Type B pancreatic cell (in vitro differentiated cells): ENCODE measurements around the gene OR1M1. TPM values are rescaled to one million over a fixed set of nuclear protein-coding genes. Genes with fewer than 3 reads are reported as not detected.
A peak's percentile ranks its signal among the peaks of the same experiment; 100 is the strongest.
"Not testable (repeated sequence)": the region's sequence is repeated elsewhere in the genome, so short reads cannot be mapped to it uniquely, and the experiment has no call there.

Experiments used
- DNase-seq: peaks from one replicate; pipeline ENCODE4 v3.0.0; 2021; ENCODE audit warnings: mixed read lengths; ENCODE audit not compliant: unreplicated experiment; ENCODE audit errors: extremely low spot score
- H3K27ac Mint-ChIP-seq: 2 replicates; pipeline ENCODE4 v1.8.0; 2021; ENCODE audit warnings: mild to moderate bottlenecking, mixed read lengths
- H3K27me3 Mint-ChIP-seq: 2 replicates; pipeline ENCODE4 v1.8.0; 2021; ENCODE audit warnings: mixed read lengths
- H3K36me3 Mint-ChIP-seq: 2 replicates; pipeline ENCODE4 v1.8.0; 2021; ENCODE audit warnings: mixed read lengths
- H3K4me1 Mint-ChIP-seq: one replicate; pipeline ENCODE4 v1.8.0; 2021; ENCODE audit warnings: mixed read lengths; ENCODE audit not compliant: unreplicated experiment
- H3K4me3 Mint-ChIP-seq: 2 replicates; pipeline ENCODE4 v1.8.0; 2021; ENCODE audit warnings: mild to moderate bottlenecking, mixed read lengths
- H3K9me3 Mint-ChIP-seq: 2 replicates; pipeline ENCODE4 v1.8.0; 2021; ENCODE audit warnings: mixed read lengths
- total RNA-seq: library from RNA; stranded (reverse); gene quantifications from 2 replicates; pipeline ENCODE4 v1.2.1, GENCODE V29; 2021; ENCODE audit warnings: low replicate concordance
- TF ChIP-seq, protein P1 (sequence below): fragments of 200-600 bp; sonication (generic); conservative IDR thresholded peaks from 2 replicates; pipeline ENCODE4 v1.5.0; 2021; ENCODE audit warnings: antibody characterized with exemption, mild to moderate bottlenecking

OR1M1 gene
- total RNA-seq, 1 donor from 2014 or later: not detected

DNA sequence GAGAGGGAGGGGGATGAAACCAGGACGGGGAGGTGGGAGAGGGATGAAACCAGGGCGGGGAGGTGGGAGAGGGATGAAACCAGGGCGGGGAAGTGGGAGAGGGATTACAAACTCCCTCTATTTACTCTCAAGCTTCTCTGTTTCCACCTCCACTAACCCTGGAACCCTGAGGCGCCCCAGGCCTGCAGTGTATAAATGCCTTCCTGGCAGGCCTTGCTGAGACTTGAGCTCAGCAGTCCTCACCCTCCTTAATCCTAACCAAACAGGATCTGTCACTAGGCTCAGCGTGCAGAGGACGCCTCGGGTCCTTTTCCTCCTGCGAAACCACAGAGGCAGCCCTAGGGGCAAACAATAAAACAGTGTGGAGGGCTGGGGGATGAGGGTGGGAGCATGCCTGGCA, 32.1 kb upstream of the OR1M1 start:
- Mint-ChIP-seq H3K36me3 (no peaks in the 10 kb centered on the region), H3K27me3 (peaks cover 7% of the 10 kb centered on the region), H3K9me3 (no peaks in the 10 kb centered on the region), H3K4me3 (peak overlapping the region; percentile 76), H3K27ac (peak overlapping the region; percentile 99), H3K4me1 (peaks cover 7% of the 10 kb centered on the region)
- TF ChIP-seq, protein P1, sequence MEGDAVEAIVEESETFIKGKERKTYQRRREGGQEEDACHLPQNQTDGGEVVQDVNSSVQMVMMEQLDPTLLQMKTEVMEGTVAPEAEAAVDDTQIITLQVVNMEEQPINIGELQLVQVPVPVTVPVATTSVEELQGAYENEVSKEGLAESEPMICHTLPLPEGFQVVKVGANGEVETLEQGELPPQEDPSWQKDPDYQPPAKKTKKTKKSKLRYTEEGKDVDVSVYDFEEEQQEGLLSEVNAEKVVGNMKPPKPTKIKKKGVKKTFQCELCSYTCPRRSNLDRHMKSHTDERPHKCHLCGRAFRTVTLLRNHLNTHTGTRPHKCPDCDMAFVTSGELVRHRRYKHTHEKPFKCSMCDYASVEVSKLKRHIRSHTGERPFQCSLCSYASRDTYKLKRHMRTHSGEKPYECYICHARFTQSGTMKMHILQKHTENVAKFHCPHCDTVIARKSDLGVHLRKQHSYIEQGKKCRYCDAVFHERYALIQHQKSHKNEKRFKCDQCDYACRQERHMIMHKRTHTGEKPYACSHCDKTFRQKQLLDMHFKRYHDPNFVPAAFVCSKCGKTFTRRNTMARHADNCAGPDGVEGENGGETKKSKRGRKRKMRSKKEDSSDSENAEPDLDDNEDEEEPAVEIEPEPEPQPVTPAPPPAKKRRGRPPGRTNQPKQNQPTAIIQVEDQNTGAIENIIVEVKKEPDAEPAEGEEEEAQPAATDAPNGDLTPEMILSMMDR: no peak
- no peak for DNase-seq

- H3K4me3 Mint-ChIP-seq, DNase-seq, H3K27ac Mint-ChIP-seq, H3K27me3 Mint-ChIP-seq, H3K36me3 Mint-ChIP-seq, H3K9me3 Mint-ChIP-seq, H3K4me1 Mint-ChIP-seq: not testable (repeated sequence)
Observed at GRCh38 chr19:9056131-9056530, 30.7 kb upstream of the OR1M1 start.

- H3K27ac Mint-ChIP-seq: peak overlapping the region; percentile 81
- peaks cover 7% of the 10 kb centered on the region for H3K4me1 Mint-ChIP-seq
- no peak for DNase-seq
- TF ChIP-seq, protein P1: no peak
- no peaks in the 10 kb centered on the region for H3K36me3 Mint-ChIP-seq
- H3K4me3 Mint-ChIP-seq: no peak overlapping the region
- peaks cover 7% of the 10 kb centered on the region for H3K27me3 Mint-ChIP-seq
- H3K9me3 Mint-ChIP-seq: no peaks in the 10 kb centered on the region
Observed at GRCh38 chr19:9057505-9058258, 29.2 kb upstream of the OR1M1 start.

- H3K9me3 Mint-ChIP-seq: no peaks in the 10 kb centered on the region
- H3K4me3 Mint-ChIP-seq: peak overlapping the region; percentile 34
- no peaks in the 10 kb centered on the region for H3K36me3 Mint-ChIP-seq
- H3K27ac Mint-ChIP-seq: peak overlapping the region; percentile 98
- peaks cover 7% of the 10 kb centered on the region for H3K4me1 Mint-ChIP-seq
- DNase-seq: no peak
- TF ChIP-seq, protein P1: no peak
- peaks cover 3% of the 10 kb centered on the region for H3K27me3 Mint-ChIP-seq
Observed at GRCh38 chr19:9058905-9059667, 27.8 kb upstream of the OR1M1 start.

DNA sequence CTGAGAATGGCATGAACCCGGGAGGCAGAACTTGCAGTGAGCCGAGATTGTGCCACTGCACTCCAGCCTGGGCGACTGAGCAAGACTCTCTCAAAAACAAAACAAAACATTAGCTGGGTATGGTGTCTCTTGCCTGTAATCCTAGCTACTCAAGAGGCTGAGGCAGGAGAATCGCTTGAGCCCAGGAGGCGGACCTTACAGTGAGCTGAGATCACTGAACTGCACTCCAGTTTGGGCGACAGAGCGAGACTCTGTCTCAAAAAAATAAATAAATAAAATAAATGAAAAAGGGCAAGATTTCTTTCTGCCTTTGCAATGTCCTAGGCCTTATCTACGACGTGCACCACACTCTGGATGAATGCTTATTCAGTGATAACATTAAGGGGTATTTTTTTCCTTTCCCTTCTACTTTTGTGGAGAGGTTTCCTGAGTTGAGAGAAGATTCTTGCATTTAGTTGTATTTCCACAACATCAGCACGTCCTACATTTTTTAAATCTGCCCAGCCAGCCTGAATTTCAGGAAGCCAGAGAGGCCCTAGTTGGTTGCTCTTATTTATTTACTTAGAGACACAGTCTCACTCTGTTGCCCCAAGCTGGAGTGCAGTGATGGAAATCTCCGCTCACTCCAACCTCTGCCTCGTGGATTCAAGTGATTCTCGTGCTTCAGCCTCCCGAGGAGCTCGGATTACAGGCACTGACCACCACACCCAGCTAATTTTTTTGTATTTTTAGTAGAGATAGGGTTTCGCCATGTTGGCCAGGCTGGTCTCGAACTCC, 26.1 kb upstream of the OR1M1 start:
- no peak overlapping the region for H3K4me3 Mint-ChIP-seq
- peak overlapping the region; percentile 70 for H3K27ac Mint-ChIP-seq
- no peaks in the 10 kb centered on the region for H3K27me3 Mint-ChIP-seq
- H3K36me3 Mint-ChIP-seq: no peaks in the 10 kb centered on the region
- H3K4me1 Mint-ChIP-seq: peaks cover 7% of the 10 kb centered on the region
- H3K9me3 Mint-ChIP-seq: no peaks in the 10 kb centered on the region
- DNase-seq: no peak
- TF ChIP-seq, protein P1: no peak
